Neural progenitor cell (in vitro differentiated cells): ENCODE data around the gene KCND1. TPM values are rescaled to one million over a fixed set of nuclear protein-coding genes. Genes with fewer than 3 reads are reported as not detected.

Experiments used
- DNase-seq: peaks from one replicate; pipeline ENCODE4 v3.0.0-alpha.2; 2016; ENCODE audit warnings: low spot score
- H2AFZ ChIP-seq: fragments of 200-600 bp; sonication (generic); replicated peaks from 2 replicates; pipeline ENCODE4 v1.6.1; 2016; ENCODE audit warnings: antibody characterized with exemption
- H3F3A ChIP-seq: fragments of 200-600 bp; sonication (generic); 2 replicates; pipeline ENCODE4 v1.6.1; 2016; ENCODE audit warnings: antibody characterized with exemption, low read depth
- H3K27ac ChIP-seq: fragments of 200-600 bp; sonication (generic); 2 replicates; pipeline ENCODE4 v1.5.1; 2016; ENCODE audit warnings: mild to moderate bottlenecking
- H3K27me3 ChIP-seq: fragments of 200-600 bp; sonication (generic); 2 replicates; pipeline ENCODE4 v1.6.1; 2016; ENCODE audit warnings: mild to moderate bottlenecking, moderate library complexity
- H3K36me3 ChIP-seq: fragments of 200-600 bp; sonication (generic); 2 replicates; pipeline ENCODE4 v1.5.1; 2016
- H3K4me1 ChIP-seq: fragments of 200-600 bp; sonication (generic); 2 replicates; pipeline ENCODE4 v1.6.1; 2016; ENCODE audit warnings: mixed run types
- H3K4me2 ChIP-seq: fragments of 200-600 bp; sonication (generic); 2 replicates; pipeline ENCODE4 v1.6.1; 2016
- H3K4me3 ChIP-seq: fragments of 200-600 bp; sonication (generic); 2 replicates; pipeline ENCODE4 v1.5.1; 2016
- H3K79me2 ChIP-seq: fragments of 200-600 bp; sonication (generic); 2 replicates; pipeline ENCODE4 v1.6.1; 2016; ENCODE audit warnings: low read depth
- H3K9ac ChIP-seq: fragments of 200-600 bp; sonication (generic); 2 replicates; pipeline ENCODE4 v1.6.1; 2016
- H3K9me3 ChIP-seq: fragments of 200-600 bp; sonication (generic); 2 replicates; pipeline ENCODE4 v1.5.1; 2016; ENCODE audit warnings: low read depth
- H4K20me1 ChIP-seq: fragments of 200-600 bp; sonication (generic); 2 replicates; pipeline ENCODE4 v1.6.1; 2016; ENCODE audit warnings: low read depth
- H3K27ac Mint-ChIP-seq: 3 replicates; pipeline ENCODE4 v1.8.0; 2021; ENCODE audit warnings: mixed read lengths
- H3K27me3 Mint-ChIP-seq: 2 replicates; pipeline ENCODE4 v1.8.0; 2022; ENCODE audit warnings: low read depth, mild to moderate bottlenecking, inconsistent platforms, moderate library complexity, mixed read lengths; ENCODE audit not compliant: insufficient read depth
- H3K36me3 Mint-ChIP-seq: 3 replicates; pipeline ENCODE4 v1.8.0; 2021; ENCODE audit warnings: mixed read lengths
- H3K4me1 Mint-ChIP-seq: 3 replicates; pipeline ENCODE4 v1.8.0; 2021; ENCODE audit warnings: mixed read lengths
- H3K4me3 Mint-ChIP-seq: 3 replicates; pipeline ENCODE4 v1.8.0; 2021; ENCODE audit warnings: mild to moderate bottlenecking, moderate library complexity, mixed read lengths
- H3K9me3 Mint-ChIP-seq: 3 replicates; pipeline ENCODE4 v1.8.0; 2020; ENCODE audit warnings: mixed read lengths
- EZH2 ChIP-seq: fragments of 200-600 bp; sonication (generic); IDR thresholded peaks from 2 replicates; pipeline ENCODE4 v1.6.1; 2017; ENCODE audit warnings: antibody characterized with exemption, mild to moderate bottlenecking, moderate library complexity
- EZH2phosphoT487 ChIP-seq: fragments of 200-600 bp; sonication (generic); IDR thresholded peaks from 2 replicates; pipeline ENCODE4 v1.6.1; 2017; ENCODE audit warnings: antibody characterized with exemption
- total RNA-seq: library from RNA; depleted of rRNA; stranded (reverse); fragments of >200 nt; gene quantifications from 2 replicates; pipeline ENCODE4 v1.2.3, GENCODE V29; 2015; ENCODE audit warnings: low replicate concordance
- TF ChIP-seq, protein P1 (sequence below): fragments of 200-600 bp; sonication (generic); IDR thresholded peaks from 2 replicates; pipeline ENCODE4 v1.5.1; 2017; ENCODE audit warnings: antibody characterized with exemption, mild to moderate bottlenecking

The KCND1 gene
- total RNA-seq, 1 donor from 2014 or later: 0.39 TPM

GRCh38 chrX:48948589-48948988 lies 23.1 kb downstream of the KCND1 start:
- TF ChIP-seq EZH2phosphoT487 (no peak), EZH2 (no peak)
- TF ChIP-seq, protein P1, sequence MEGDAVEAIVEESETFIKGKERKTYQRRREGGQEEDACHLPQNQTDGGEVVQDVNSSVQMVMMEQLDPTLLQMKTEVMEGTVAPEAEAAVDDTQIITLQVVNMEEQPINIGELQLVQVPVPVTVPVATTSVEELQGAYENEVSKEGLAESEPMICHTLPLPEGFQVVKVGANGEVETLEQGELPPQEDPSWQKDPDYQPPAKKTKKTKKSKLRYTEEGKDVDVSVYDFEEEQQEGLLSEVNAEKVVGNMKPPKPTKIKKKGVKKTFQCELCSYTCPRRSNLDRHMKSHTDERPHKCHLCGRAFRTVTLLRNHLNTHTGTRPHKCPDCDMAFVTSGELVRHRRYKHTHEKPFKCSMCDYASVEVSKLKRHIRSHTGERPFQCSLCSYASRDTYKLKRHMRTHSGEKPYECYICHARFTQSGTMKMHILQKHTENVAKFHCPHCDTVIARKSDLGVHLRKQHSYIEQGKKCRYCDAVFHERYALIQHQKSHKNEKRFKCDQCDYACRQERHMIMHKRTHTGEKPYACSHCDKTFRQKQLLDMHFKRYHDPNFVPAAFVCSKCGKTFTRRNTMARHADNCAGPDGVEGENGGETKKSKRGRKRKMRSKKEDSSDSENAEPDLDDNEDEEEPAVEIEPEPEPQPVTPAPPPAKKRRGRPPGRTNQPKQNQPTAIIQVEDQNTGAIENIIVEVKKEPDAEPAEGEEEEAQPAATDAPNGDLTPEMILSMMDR: no peak
- Mint-ChIP-seq H3K27me3 (peaks cover 2% of the 10 kb centered on the region), H3K9me3 (peaks cover 3% of the 10 kb centered on the region), H3K27ac (no peak overlapping the region), H3K4me1 (no peaks in the 10 kb centered on the region), H3K36me3 (peaks cover 2% of the 10 kb centered on the region), H3K4me3 (no peak overlapping the region)
- Histone ChIP-seq H3K4me3 (no peak overlapping the region), H3K79me2 (peaks cover 65% of the 10 kb centered on the region), H3K36me3 (no peaks in the 10 kb centered on the region), H3K27ac (no peak overlapping the region), H3K9me3 (no peaks in the 10 kb centered on the region), H3K9ac (no peak overlapping the region), H2AFZ (no peak overlapping the region), H3F3A (no peaks in the 10 kb centered on the region), H3K4me1 (no peaks in the 10 kb centered on the region), H3K27me3 (no peaks in the 10 kb centered on the region), H3K4me2 (no peak overlapping the region), H4K20me1 (peaks cover 35% of the 10 kb centered on the region)
- DNase-seq: no peak

GRCh38 chrX:48945517-48946348 lies 25.9 kb downstream of the KCND1 start:
- no peak overlapping the region for H3K4me3 Mint-ChIP-seq
- Histone ChIP-seq H3K4me3 (no peak overlapping the region), H3K36me3 (no peaks in the 10 kb centered on the region), H3K79me2 (peaks cover 58% of the 10 kb centered on the region), H3K27ac (peak overlapping the region; percentile 9), H3K4me1 (no peaks in the 10 kb centered on the region), H4K20me1 (peaks cover 19% of the 10 kb centered on the region), H2AFZ (no peak overlapping the region), H3K9me3 (no peaks in the 10 kb centered on the region), H3K4me2 (no peak overlapping the region), H3K9ac (no peak overlapping the region), H3F3A (no peaks in the 10 kb centered on the region), H3K27me3 (no peaks in the 10 kb centered on the region)
- TF ChIP-seq EZH2phosphoT487 (no peak), EZH2 (no peak)
- TF ChIP-seq, protein P1: peak; percentile 76
- H3K36me3 Mint-ChIP-seq: peaks cover 4% of the 10 kb centered on the region
- H3K4me1 Mint-ChIP-seq: no peaks in the 10 kb centered on the region
- H3K27ac Mint-ChIP-seq: peak overlapping the region; percentile 13
- DNase-seq: peak; percentile 74
- peaks cover 3% of the 10 kb centered on the region for H3K9me3 Mint-ChIP-seq
- H3K27me3 Mint-ChIP-seq: peaks cover 6% of the 10 kb centered on the region

- Histone ChIP-seq H3F3A (no peaks in the 10 kb centered on the region), H2AFZ (no peak overlapping the region), H3K9me3 (no peaks in the 10 kb centered on the region), H3K4me3 (no peak overlapping the region), H3K36me3 (no peaks in the 10 kb centered on the region), H3K27ac (no peak overlapping the region), H3K27me3 (no peaks in the 10 kb centered on the region), H3K9ac (no peak overlapping the region), H4K20me1 (peaks cover 22% of the 10 kb centered on the region), H3K79me2 (peaks cover 72% of the 10 kb centered on the region), H3K4me1 (no peaks in the 10 kb centered on the region), H3K4me2 (no peak overlapping the region)
- H3K4me3 Mint-ChIP-seq: no peak overlapping the region
- peaks cover 6% of the 10 kb centered on the region for H3K9me3 Mint-ChIP-seq
- TF ChIP-seq, protein P1: no peak
- TF ChIP-seq EZH2phosphoT487: no peak
- no peak for TF ChIP-seq EZH2
- no peaks in the 10 kb centered on the region for H3K4me1 Mint-ChIP-seq
- no peak for DNase-seq
- peaks cover 2% of the 10 kb centered on the region for H3K36me3 Mint-ChIP-seq
- peaks cover 6% of the 10 kb centered on the region for H3K27me3 Mint-ChIP-seq
- no peak overlapping the region for H3K27ac Mint-ChIP-seq
Measured at GRCh38 chrX:48942895-48943294, 28.7 kb downstream of the KCND1 start.
